GM19099 (cell line): ENCODE measurements around the gene FSIP1.

Experiments
- POLR2A ChIP-seq: IDR thresholded peaks from 3 replicates; pipeline ENCODE4 v1.6.1; 2011; ENCODE audit warnings: low read depth; ENCODE audit not compliant: insufficient read length; ENCODE audit errors: extremely low read depth

FSIP1 gene

DNA sequence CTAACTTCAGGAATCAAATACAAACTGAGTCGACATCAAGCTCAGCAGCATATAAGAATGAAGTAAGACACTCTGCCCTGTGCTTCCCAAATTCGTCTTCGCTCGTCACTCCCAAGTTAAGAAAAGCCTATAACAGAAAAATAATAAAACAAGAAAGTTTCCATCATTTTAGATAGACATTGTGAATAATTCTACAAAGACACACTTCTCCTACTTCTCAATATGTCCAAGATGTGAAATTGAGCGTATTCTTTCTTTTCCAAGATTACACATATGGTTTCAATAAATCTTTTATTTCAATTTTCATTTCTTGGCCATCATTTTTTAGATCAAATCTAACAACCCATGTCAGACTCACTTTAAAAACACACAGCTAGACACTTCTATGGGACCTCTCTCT lies 85.1 kb downstream of the FSIP1 start:
- no peak for TF ChIP-seq POLR2A

DNA sequence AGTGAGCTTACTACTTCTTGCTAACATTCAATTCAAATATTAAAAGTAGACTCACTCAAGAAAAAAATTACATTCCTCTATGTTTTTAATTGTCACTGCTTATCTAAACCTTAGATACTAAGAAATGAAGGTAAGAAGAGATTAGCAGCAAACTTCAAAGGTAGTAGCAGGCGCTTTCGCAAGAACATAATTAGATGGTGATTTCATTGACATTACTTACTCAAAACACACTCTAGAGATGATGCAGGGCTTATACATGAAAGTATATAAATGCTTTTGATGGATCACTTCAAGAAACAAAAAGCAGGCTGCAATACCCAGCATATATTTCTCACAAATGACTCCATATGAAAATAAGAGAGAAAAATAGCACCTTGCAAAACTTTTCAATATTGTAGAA lies 86.8 kb downstream of the FSIP1 start:
- no peak for TF ChIP-seq POLR2A

DNA sequence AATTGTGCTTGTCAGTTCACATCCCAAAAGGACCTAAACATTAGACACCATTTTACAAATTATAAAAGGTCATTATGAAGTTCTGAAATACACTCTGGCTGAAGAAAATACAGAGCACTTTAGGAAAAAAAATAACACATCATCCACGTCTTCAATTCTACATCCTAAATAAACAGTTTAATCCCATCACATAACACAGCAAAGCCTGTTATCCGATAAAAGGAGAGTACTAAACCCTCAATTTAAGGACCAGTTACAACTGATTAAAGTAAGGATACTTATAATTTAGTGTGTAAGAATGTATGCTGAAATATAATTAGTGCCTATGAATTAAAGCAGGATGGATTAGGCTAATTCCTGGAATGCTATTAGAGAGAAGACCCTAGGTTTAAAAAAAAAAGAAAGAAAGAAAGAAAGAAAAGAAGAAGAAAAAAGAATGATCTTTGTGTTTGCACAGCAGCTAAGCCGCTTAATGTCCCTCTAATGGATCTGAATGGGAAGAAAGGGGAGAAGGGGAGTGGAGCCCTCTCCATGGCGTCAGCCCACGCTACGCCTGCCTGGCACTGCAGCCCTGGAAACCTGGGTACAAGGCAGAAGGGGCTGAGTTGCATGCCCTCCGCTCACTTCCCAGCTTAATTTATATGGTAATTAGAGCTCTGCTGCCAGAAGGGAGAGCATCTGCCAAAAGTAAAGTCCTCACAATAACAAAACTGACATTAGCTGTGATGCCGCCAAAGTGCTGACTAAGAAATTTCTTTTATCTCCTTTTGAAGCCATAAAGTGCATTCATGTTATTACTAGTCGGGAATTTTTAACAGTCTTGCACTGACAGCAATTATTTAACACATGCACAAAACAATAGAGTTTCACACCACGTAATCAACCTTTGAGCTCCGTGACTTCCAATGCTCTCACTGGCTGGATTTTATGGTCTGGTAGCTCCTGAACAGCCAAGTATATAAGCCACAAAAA lies 90.0 kb downstream of the FSIP1 start:
- TF ChIP-seq POLR2A: no peak

DNA sequence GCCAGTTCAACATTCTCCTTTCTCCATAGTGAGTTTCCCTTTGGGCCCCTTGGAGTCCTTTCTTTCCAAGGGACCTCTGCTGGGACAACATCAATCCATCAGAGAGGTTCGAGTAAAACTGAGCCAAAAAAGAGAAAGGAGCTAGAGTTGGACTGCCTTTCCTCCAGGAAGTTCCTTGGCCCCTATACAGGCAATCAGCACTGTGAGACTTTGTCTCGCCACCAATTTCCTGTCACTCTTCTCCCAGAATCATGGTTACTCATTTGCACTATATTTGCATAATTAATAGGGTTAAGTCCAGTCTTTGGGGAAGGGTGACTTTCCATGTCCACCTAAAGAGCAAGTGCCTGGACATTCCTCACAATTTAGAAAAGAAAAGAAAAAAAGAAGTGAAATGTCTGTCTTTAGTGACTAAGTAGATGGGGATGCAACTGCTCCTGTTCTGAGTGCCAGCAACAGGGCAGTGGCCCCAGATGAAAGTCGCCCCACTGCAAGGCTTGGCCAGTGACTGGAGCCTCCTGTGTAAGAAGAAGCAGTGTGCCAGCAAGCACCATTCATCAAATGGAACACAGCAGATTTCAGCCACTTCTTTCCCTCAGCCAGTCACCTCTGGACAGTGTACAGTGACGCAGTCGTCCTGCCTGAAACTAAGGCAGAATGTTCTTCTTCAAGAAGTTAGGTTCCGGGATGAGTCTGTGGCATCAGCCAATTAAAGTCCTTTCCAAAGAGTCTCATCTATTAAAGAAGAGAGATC lies 91.6 kb downstream of the FSIP1 start:
- no peak for TF ChIP-seq POLR2A

DNA sequence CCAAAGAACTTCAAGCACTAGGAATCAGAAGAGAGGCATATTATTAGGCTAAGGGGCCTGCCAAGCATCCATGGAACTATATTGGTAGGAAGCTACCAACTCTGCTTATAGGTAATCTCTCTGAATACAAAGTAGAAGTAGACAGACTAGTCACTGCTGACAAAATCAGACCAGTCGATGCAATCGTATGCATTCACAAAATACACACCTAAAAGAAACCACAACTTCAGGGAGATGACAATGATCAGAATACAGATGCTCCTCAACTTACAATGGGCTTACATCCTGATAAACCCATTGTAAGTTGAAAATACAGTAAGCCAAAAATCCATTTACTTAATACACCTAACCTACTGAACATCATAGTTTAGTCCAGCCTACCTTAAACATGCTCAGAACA lies 94.7 kb downstream of the FSIP1 start:
- TF ChIP-seq POLR2A: no peak

DNA sequence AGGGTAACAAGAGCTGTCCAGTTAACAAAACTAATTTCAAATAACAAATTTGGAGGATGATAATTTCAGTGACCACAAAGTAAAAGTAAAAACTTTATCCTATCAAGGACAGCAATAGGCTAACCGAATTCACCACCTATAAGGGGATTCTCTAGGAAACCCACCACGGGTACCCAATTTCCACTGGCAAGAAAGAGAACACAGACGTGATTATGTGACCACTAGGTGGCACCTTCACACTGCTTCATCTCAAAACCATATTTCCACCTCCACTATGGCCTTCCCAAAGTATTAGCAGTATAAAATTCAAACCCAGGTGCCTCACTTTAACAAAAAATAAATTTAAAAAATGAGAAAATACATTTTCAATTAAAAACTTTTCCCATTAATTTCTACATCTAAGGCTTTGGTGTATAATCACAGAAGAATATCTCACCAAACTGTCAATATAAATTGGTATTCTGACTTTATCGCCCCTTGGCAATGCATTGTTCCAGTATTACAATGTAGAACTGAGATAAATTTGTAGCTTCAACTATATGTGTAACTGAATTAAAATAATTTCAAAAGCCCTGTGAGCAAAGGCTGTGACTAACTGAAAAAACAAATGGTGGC lies 96.5 kb downstream of the FSIP1 start:
- no peak for TF ChIP-seq POLR2A

DNA sequence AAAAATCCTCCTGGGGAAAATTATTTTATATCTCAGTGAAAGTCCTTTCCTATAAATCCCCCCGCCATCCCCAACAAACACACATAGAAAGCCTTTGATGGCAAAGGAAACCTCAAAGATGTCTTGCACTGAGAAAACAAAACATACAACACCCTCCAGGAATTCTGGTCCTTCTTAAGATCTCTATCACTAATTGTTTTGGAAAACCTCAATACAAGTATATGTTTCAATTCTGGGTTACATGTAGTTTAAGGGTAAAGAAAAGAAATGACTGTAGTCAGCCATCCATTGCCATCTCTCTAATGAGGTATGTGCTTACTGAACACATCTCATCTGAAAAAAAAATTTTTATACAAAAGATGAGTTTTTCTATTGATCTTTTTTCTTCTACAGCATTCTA lies 97.3 kb downstream of the FSIP1 start:
- no peak for TF ChIP-seq POLR2A

DNA sequence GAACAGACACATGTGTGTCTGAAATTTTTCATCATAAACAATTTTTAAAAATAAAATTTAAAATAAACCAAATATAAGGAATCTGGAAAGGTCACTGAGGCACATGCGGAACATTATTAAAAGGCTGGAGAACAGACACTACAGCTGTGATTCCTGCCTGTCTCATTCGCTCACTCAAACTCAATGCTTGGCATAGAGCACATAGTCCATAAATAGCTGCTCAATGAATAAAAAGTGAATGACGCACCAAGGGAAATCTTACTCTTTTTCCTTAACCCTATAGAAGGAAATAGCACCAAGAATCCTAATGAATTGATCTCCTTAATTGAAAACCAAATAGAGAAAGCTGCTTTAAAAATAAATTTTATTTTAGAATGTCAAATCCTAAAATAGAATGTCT lies 98.4 kb downstream of the FSIP1 start:
- TF ChIP-seq POLR2A: no peak

DNA sequence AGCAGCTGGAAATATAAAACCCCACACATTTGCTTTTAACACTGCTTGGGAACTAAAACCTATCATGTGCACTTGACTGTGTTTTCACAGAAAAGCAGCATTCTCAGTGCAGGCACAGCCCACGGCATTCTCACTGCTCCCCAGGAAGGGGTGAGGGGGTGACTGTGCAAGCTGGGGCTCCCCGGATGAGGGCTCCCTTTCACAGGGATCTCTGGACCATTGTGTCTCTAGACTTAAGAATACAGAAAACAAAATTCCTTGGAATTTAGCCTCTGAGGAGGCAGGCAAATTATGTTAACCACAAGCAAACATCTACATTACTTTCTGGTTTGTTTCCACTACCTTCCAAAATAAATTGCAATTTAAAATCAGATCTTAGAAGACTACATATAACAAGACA lies 100.3 kb downstream of the FSIP1 start:
- no peak for TF ChIP-seq POLR2A

DNA sequence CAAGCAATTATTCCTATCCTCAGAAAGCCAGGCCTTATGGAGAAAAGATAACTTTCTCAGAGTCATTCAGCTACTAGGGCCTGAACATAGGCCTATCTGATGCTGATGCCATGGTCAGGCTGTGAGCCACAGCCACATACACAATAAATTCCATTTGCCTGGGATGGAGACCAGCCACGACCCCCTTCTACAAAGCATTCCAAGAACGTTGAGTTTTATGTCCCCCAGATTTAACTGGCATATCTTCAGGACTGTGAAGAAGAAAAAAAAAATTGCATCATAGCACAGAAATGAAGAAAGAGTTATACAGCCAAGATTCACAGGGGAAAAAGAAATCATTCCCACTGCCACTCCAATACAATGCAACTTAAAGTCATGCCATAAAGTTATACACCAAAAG lies 101.8 kb downstream of the FSIP1 start:
- no peak for TF ChIP-seq POLR2A

DNA sequence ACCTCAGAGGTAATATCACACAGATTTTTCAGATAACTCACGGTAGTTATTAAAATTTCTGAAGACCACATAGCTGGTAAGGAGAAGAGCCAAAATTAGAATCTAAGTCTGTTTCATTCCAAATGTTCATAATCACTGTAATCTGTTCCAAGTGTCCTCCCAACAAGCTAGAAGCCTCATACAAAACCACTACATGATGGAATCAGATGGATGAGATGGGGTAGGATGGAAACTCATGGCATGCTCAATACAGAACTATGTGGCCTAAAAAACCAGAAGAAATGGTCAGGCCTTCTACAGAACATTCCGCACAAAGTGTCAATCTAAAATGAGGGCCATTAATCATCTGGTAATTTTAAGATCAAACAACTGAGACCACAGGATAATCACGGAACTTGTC lies 110.0 kb downstream of the FSIP1 start:
- no peak for TF ChIP-seq POLR2A

DNA sequence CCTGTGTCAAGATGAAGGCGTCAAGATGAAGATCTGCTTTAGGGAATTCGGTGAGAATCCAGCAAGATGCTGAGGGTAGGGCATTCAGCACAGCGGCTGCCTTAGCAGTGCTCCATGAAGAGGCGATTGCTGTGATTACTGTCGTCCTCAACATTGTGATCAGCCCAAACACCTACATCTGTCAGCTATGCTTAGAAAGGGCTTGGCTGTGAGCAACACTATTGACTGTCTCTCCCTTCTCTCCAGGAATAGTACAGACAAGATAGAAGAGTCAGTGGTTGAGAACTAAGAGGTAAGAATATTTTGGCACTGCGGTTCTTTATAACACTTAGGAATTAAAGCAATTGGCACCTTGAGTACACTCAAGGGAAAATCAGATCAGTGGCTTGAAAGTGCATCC lies 110.5 kb downstream of the FSIP1 start:
- no peak for TF ChIP-seq POLR2A

DNA sequence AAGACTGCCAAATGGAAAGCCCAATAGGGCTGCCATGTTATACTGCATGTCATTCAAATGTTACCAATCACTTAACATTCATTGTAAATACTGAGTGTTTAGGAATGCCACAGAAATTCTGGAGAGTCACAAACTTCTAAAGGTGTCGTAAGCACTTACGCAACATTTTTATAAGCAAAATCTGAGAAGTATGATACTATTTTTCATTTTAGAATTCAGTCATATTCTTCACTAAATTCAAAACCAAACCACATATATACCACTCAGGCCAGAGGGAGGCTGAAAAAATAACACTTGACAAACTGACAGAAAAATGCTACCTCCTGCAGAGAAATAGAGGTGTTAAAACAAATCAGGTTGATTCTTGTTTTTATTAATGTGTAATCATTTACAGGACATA lies 112.0 kb downstream of the FSIP1 start:
- no peak for TF ChIP-seq POLR2A

DNA sequence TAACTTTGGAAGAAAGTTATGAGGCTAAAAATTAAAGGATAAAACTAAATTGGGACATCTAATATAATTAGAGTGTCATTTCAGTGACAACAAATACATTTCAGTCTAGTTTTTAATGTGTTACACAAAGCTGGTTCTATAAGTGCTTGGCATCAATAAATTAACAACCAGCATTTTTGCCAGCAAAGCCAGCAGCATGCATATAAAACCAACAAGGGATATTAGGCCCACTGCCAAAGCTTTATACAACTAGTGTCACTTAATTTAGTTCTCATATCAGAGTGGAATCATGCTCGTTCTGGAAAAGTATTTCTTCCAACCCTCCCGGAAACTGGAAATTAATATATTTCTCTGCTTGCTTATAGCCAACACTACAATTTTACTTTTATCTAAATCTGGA lies 113.0 kb downstream of the FSIP1 start:
- no peak for TF ChIP-seq POLR2A

DNA sequence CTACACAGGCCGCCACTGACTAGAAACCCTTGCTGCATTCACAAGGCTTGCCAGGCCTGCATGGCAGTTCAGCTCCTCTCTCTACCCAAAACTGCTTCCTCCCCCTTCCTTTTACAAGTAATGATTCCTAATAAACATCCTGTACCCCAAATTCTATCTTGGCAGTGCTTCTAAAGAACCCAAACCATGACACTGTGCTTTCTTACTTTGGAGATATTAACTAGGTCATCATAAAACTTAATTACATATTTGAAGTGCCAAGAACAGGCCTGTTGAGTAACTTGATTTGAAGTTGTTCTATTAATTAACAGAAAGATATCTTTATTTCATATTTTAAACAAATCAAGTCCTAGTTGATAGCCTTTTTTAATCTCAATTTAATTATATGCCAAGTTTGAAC lies 113.4 kb downstream of the FSIP1 start:
- TF ChIP-seq POLR2A: no peak

DNA sequence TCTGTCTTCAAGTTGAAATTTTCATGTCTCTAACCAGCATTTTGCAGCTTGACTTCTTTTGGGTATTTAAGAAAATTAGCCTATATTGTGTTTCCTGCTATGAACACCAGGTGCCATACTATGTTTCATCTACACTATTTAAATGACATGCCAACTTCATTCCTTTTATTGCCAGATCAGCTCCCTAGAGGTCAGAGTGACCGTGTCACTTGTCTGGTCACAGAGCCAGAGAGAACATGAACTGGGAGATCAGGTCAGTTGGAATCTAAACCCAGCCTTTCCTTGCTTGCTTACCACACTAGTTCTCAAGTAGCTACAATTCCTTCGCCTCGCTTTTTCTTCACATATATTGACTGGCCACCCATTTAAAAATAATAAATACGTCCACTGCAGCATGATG lies 114.2 kb downstream of the FSIP1 start:
- TF ChIP-seq POLR2A: no peak

DNA sequence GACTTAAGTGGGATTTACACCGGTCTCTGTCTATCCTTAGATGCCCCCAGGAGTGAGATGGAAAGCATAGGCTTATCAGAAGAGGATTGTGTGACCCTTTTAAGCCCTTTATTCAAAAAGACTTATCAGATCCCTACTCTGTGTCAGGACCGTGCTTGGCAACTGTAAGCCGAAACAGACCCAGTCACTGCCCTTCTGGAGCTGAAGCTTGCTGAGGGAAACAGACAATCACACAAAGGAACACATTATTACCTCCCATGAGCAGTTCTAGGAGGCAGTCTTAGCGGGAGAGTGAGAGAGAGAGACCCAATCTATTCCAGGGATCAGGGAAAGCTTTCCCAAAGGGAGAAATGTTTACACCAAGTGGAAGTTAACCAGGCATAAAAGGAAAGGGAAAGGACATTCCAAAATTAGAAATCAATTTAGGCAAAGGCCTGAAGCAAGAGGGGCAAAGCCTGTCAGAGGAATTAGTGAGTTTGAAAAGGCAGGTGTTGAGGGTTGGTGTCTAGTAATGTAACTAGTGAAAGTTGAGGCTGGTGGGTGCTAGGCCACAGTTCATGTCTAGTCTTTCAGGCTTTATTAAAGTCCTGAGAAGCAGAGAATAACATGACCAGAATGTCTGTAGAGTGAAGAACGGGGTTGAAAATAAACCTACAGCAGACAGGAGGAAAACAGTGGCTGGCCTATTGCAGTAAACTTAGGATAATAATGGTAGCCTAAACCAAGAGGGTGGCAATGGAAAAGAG lies 115.1 kb downstream of the FSIP1 start:
- TF ChIP-seq POLR2A: no peak
